AG10803 (cell line): Measurements from ENCODE around the gene CCDC24.

Source experiments
- DNase-seq: peaks from one replicate; pipeline ENCODE4 v3.0.0; 2010; ENCODE audit warnings: low read depth
- H3K4me3 ChIP-seq: 2 replicates; pipeline ENCODE4 v1.5.1; 2011; ENCODE audit warnings: mild to moderate bottlenecking, low read length, control low read depth
- CTCF ChIP-seq: conservative IDR thresholded peaks from 2 replicates; pipeline ENCODE4 v1.5.1; 2011; ENCODE audit warnings: mild to moderate bottlenecking, low read length, control low read depth, inconsistent platforms

CCDC24 gene

GRCh38 chr1:43956234-43956633 is 35.2 kb upstream of the CCDC24 start:
- H3K4me3 ChIP-seq: no peak overlapping the region
- DNase-seq: no peak
- TF ChIP-seq CTCF: no peak

GRCh38 chr1:43957407-43958040 is 33.9 kb upstream of the CCDC24 start:
- no peak overlapping the region for H3K4me3 ChIP-seq
- DNase-seq: no peak
- no peak for TF ChIP-seq CTCF

DNA sequence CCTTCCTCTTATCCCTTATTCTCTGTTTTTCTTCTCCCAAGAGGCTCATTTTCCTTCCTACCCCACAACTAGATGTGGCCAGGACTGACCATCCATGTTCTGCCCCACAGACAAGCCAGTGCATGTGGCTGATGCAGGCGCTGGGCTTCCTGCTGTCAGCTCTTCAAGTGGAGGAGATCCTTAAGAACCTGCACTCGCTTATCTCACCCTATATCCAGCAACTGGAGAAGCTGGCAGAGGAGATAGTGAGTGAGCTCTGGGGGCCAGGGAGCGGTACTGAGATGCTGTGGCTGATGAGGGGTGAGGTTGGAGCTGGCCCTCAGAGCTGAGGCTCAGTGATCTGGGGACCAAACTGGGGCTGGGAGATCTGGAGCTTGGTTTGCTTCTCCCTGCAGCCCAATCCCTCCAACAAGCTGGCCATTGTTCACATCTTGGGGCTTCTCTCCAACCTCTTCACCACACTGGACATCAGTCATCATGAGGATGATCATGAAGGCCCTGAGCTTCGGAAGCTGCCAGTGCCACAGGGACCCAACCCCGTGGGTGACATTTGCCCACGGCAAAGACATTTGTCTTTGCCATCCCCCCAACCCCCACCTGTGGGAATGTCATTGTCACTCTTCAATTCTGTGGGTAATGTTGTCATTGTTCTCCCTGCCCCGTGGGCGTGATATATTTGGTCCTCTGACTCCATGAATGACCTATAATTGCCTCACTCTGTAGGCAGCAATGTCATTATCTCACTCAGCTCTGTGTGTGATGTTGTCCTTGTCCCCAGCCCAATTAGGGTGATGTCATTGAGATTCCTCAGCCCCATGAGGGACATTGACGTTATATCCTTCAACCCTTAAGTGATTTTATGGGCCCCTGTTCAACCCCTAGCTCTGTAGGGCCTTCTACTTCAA is 32.8 kb upstream of the CCDC24 start:
- TF ChIP-seq CTCF: no peak
- DNase-seq: no peak
- H3K4me3 ChIP-seq: no peak overlapping the region

DNA sequence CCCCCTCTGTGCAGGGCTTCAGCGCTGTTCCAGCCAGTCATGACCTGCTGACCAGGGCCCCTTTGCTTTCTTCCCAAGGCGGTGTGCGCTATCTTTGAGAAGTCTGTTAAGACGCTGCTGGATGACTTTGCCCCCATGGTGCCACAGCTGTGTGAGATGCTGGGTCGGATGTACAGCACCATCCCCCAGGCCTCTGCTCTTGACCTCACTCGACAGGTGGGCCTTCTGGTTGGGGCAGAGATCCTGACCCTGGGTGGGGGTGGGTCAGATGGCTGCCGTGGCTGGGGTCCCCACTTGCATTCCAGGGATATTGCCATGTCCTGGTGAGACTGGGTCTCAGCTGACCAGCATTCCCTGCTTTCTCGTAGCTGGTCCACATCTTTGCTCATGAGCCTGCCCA is 30.6 kb upstream of the CCDC24 start:
- no peak overlapping the region for H3K4me3 ChIP-seq
- no peak for TF ChIP-seq CTCF
- no peak for DNase-seq

DNA sequence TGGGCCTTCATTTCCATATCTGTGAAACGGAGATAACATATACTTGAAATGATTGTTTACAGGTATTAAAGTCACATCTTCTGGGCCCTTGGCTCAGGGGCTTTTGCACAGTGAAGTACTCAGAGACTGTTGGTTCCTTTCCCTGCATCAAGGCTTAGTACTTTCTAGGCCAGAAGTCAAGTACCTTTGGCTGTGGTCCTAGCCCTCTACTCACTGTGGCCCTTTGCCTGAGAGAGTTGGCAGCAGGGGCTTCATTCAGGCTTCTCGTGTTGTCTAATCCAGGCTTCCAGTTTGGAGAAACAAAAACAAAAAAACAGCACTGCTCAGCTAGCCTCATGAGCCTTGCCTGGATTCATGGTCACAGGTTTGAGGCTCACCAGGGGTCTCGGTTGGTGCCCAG is 29.7 kb upstream of the CCDC24 start:
- H3K4me3 ChIP-seq: no peak overlapping the region
- no peak for DNase-seq
- no peak for TF ChIP-seq CTCF

DNA sequence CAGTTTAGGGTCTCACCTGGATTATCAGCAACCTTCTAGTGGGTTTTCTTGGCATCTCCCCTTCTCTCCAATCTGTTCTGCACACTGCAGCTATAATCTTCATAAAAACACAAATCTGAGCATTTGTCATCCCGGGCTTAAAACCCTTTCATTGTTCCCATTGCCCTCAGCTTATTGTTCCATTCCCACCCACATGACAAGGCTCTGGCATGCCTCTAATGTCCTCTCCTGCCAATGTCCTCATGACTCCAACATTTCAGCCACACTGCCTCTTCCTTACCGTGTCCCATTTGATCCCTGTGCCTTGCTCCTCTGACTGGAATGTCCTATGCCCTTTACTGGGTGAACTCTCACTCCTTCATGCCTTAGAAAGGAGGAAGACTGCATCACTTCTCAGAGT is 29.1 kb upstream of the CCDC24 start:
- no peak overlapping the region for H3K4me3 ChIP-seq
- DNase-seq: no peak
- TF ChIP-seq CTCF: no peak

DNA sequence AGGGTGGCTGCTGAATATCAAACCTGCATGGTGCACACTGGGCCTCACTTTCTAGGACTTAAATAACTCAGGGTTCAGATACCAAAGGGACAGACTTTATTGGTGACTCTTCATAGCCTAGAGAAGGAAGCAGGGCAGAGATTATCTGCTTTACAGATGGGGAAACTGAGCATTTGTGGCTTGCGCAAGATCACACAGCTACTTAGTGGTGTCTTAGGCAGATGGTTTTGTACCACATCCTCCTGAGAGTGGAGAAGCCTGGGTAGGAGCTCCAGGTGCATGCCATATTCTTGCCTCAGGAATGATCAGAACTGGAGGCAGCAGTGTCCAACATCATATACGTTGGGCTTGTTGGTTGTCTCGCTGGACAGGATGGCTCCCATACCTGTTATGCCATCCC is 28.4 kb upstream of the CCDC24 start:
- DNase-seq: no peak
- H3K4me3 ChIP-seq: no peak overlapping the region
- no peak for TF ChIP-seq CTCF
